NCI-H2029 (cell line): Measurements from ENCODE around the gene IFIT5.
"Not testable (repeated sequence)": the region's sequence is repeated elsewhere in the genome, so short reads cannot be mapped to it uniquely, and the experiment has no call there.

Experiments used
- DNase-seq: peaks from one replicate; lab custom pipeline; 2025; lab: John Stamatoyannopoulos, UW

IFIT5 gene, protein sequence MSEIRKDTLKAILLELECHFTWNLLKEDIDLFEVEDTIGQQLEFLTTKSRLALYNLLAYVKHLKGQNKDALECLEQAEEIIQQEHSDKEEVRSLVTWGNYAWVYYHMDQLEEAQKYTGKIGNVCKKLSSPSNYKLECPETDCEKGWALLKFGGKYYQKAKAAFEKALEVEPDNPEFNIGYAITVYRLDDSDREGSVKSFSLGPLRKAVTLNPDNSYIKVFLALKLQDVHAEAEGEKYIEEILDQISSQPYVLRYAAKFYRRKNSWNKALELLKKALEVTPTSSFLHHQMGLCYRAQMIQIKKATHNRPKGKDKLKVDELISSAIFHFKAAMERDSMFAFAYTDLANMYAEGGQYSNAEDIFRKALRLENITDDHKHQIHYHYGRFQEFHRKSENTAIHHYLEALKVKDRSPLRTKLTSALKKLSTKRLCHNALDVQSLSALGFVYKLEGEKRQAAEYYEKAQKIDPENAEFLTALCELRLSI

GRCh38 chr10:89414146-89414878 lies at the start of gene IFIT5:
TSS of gene IFIT5 (plus strand) at chr10:89414568. CDS start at chr10:89414799, 231 bp downstream.
- peak; percentile 24 for DNase-seq

GRCh38 chr10:89367529-89367928 lies 46.8 kb upstream of the IFIT5 start:
- DNase-seq = no peak

GRCh38 chr10:89368129-89368528 lies 46.2 kb upstream of the IFIT5 start:
- no peak for DNase-seq

GRCh38 chr10:89369156-89370105 lies 44.9 kb upstream of the IFIT5 start:
- no peak for DNase-seq

DNA sequence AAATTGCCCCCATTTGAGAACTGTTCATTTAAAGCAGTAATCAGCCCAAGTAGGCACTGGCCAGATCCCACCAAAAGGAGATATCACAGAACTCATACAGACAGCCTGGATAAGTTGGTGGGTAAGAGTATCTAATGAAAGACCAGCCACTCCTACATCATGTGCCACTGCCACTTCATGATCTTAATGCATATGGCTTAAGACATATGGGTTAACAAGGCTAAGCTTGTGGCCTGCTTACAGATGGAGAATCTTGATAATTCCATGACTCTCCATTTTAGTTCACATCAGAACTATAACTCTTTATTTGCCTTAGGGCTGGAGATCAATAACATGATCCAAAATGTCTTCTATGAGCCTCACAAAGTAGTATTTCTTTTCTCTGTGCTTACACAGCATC lies 43.3 kb upstream of the IFIT5 start:
- no peak for DNase-seq

DNA sequence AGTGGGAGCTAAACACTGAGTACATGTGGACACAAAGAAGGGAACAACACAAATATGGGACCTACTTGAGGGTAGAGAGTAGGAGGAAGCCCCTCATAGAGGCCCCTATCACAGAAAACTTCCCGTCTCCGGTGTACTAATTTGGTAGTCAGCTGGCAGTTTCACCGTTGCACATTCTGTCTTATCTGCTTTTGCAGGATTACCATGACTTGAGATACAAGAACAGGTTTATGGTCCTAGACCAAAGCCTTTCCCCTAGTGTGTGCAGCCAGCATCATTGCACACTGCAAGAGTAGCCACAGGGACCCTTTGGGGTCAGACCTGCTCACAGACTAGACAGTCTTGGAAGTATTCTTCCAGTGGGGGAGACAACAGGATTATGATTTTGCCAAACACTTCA lies 42.4 kb upstream of the IFIT5 start:
- DNase-seq = no peak

DNA sequence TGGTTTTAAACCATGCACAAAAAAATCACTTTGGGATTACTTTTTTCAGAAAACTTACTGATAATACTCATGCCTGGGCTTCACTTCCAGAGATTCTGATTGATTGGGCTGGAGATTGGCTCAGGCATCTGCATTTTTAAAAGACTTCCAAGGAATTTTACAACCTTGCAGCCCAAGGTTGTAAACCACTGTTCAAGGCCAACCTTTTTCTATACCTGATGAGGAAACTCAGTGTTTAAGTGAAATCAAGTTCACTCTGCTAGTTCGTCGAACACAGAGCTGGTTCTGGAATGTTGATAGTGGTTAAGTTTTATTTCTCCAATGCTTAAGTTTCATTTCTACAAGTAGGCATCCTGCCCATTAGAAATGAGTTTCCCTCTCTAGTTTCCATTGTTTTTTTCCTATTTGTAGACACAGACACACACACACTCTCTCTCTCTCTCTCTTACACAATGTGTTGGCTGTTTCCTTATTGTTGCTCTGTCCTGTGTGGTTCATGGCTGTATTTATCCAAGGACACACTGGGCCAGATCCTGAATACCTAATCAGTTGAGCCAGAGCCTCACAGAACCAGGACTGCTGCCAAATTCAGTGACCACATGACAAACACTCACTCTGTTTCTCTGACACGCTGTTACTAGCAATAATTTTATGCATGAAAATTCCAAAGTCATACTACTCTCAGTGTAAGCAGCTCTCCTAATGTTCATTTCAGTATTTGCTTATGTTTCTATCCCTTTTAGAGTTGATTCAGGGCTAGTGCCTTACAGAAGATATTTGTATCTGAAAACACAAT lies 40.3 kb upstream of the IFIT5 start:
- peak; percentile 54 for DNase-seq

GRCh38 chr10:89374713-89375141 lies 39.6 kb upstream of the IFIT5 start:
- no peak for DNase-seq

DNA sequence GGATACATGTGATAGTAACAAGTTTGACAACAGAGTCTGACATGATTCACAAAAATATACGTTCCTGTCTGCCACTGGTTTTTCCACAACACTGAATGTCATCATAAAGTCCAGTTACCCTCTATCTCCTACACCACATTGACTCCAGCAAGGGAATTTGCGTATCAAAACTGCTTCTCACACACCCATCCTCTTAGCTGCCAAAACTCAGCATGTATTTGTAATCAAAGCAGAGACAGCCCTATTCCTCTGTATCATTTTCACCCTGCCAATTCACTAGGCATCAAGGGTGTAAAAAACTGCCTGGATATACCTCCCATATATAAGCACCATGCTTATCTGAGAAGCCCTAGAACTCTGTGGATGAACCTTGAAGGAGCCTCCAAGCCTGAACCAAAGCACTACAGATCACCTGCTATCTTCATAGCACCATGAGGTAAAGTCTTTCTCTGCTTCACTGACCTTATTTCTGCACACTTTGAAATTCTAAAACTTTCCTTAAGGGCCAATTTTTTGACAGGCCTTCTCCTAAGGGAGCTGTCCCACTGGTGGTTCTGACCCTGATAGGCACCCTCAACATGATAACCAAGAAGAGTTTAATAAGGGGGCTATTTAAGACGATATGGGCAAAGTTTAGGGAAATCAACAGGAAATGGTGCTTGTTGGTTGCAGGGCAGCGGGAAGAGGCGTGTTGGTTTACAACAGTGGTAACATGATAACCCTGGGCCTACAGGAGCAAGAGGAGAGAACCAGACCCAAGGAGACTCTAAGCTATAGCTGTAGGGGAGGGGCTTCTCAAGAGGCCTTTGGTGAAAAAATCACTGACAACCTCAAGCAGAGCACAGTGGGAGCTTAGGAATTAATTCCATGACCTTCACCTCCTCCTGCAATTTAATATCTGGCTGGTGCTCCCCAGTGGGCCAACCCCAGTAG lies 36.4 kb upstream of the IFIT5 start, which contains the start of gene IFIT1B:
TSS of gene IFIT1B (plus strand) at position 352 of the 933 bp plus-strand sequence. CDS start at position 432, 80 bp downstream.
- DNase-seq = no peak

DNA sequence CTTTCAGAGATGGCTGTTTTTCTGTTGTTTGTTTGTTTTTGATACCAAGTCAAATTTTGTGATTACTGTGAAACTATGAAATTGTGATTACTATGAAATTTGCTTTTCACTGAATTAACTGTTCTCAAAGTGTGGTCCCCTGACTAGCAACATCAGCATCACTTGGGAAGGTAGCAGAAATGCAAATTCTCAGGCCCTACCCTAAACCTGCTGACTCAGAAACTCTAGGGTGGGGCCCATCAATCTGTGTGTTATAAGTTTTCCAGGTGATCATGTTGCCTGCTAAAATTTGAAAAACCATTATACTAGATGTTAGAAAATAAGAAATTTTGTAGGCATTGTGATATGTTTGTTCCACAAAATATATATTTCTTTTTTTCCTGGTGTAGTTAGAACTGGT lies 35.3 kb upstream of the IFIT5 start:
- DNase-seq = no peak

- DNase-seq = no peak
These were observed 31.6 kb upstream of the IFIT5 start for GRCh38 chr10:89382757-89383156.

DNA sequence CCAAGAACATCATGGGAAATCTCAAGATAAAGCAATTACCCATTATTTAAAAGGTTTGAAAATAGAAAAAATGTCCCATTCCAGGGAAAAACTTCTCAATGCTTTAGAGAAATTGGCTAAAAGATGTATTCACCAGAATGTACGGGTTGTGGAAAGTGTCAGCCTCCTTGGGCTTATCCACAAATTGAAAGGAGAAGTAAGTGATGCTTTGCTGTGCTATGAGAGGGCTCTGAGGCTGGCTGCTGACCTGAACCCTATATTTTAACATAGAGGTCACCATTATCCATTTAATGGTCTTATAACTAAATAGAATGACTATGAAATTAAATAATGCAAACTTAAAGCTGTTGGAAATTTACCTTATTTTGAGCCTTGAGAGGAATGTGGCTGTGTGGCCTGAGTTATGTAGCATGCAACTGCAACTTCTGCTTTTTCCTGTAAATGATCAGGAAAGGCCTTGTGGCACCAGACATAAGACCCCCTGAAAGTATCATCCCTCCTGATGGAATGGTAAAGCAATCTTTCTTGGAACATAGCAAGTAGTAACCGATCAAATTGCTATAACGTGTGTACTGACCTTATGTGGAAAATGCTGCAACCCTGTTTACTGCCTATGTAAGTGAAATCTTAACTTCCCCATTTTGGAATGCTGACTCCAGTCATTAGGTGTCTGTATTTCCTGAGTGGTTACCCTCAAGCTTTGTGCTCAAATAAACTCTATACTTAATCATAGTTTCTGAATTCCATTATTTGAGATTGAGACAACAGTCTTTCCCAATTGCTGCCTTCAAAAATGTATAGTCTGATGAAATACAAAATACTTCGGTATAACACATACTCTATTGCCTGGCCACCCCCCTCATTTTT lies 29.7 kb upstream of the IFIT5 start:
- no peak for DNase-seq

DNA sequence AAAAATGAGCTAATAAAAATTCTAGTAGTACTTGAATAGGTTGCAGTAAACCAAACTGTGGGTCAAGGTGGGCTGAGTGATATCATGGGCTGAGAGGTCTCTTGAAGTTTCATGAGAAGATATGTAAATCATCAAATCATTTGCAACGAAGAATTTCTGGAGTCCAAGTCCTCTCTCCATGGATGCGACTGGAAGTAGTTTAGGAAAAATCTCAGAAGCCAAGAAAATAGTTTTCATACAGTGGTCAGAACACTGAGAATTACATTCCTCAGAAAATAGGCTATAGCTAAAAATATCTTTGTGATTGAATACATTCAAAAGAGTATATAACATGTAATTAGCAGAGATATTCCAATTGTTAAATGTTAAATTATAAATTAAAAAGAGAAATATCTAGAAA lies 25.6 kb upstream of the IFIT5 start:
- no peak for DNase-seq

DNA sequence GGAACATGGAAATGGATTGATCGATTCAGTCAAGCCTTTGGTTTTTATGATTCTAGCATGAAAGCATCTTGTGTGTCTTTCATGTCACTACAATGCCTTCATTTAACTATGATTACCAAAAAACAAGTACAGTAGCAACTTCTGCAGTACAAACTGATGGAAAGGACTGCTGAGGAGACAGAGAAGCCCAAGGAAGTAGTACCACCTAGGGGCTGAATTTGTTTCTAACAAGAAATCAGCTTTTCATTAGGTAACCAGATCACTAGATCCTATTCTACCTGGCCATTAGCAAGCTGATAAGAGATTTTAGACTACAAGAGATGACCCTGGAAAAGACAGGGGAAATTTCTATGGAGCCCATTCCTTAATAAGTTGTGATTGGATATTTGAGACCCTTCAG lies 25.1 kb upstream of the IFIT5 start:
- no peak for DNase-seq

DNA sequence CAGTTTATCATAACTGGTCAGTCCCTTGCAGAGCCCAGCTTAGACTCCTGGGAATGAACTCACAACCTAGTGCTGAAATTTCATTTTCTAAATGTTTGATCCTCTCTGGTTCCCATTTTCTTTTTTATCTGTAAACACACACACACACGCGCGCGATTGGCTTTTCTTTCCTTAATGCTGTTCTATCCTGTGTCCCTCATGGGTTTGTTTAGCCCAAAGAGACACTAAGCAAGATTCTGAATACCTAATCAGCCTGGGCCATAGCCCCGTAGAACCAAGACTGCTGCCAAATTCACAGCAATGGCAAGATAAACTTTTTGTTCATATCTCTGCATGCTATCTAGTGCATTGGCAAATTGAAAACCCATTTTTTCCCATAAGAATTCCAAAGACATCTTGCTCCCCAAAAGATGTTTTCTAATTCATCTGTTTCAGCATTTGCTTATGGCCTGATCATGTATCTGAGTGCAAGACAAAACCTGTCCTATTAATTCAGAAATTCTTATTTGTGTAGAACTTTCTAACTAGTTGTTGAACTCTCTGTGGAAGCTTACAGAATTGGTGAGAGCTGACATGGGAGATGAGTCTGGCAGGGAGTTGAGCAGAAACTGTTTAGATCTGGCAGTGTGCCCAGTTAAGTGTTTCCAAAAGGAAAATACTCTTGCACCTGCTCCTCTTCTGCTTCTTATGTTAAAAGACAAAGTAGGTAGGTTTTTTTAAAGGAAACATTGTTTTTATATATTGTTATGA lies 23.7 kb upstream of the IFIT5 start:
- DNase-seq = no peak

- not testable (repeated sequence) for DNase-seq
These were observed 23.2 kb upstream of the IFIT5 start for GRCh38 chr10:89391226-89391576.

GRCh38 chr10:89391907-89392756 lies 22.2 kb upstream of the IFIT5 start, which contains the start of gene IFIT1:
TSS of gene IFIT1 (plus strand) at chr10:89392623. CDS start at chr10:89392713, 90 bp downstream.
- peak; percentile 3 for DNase-seq
